Esophagus muscularis mucosa (tissue), 4 donors: ENCODE results near the gene ANKRD18B. TPM values are rescaled to one million over a fixed set of nuclear protein-coding genes. Genes with fewer than 3 reads are reported as not detected.
A peak's percentile ranks its signal among the peaks of the same experiment; 100 is the strongest.
"Not testable (repeated sequence)": the region's sequence is repeated elsewhere in the genome, so short reads cannot be mapped to it uniquely, and the experiment has no call there.

Experiments used
- DNase-seq: peaks from one replicate; pipeline ENCODE4 v3.0.0-alpha.2; 2017; ENCODE audit errors: extremely low spot score
- H3K27ac ChIP-seq, 4 donors: fragments of 200-600 bp; sonication (generic); replicated peaks in 1 of 4; 1 replicate in 3 of 4; 2 replicates in 1 of 4; pipeline ENCODE4 v1.5.1; 2016 to 2019; ENCODE audit warnings: mild to moderate bottlenecking in 1 of 4
- H3K27me3 ChIP-seq, 4 donors: fragments of 200-600 bp; sonication (generic); one replicate each; pipeline versions ENCODE4 v1.5.1 to v1.6.0; 2016 to 2019
- H3K36me3 ChIP-seq, 4 donors: fragments of 200-600 bp; sonication (generic); one replicate each; pipeline ENCODE4 v1.5.1; 2016 to 2019
- H3K4me1 ChIP-seq, 4 donors: fragments of 200-600 bp; sonication (generic); one replicate each; pipeline ENCODE4 v1.5.1; 2016 to 2019
- H3K4me3 ChIP-seq, 4 donors: fragments of 200-600 bp; sonication (generic); 1 replicate in 2 of 4; 2 replicates in 2 of 4; pipeline ENCODE4 v1.5.1; 2016 to 2019; ENCODE audit warnings: mild to moderate bottlenecking in 4 of 4, moderate library complexity in 1 of 4
- H3K9me3 ChIP-seq, 4 donors: fragments of 200-600 bp; sonication (generic); 1 replicate in 3 of 4; 2 replicates in 1 of 4; pipeline ENCODE4 v1.5.1; 2016 to 2019
- EP300 ChIP-seq: sonication (generic); formaldehyde crosslinking; IDR thresholded peaks from one replicate; pipeline ENCODE4 v1.6.1; 2017; ENCODE audit warnings: antibody characterized with exemption
- POLR2A ChIP-seq: fragments of 450-650 bp; IDR thresholded peaks from one replicate; pipeline ENCODE4 v1.6.1; 2017; ENCODE audit warnings: antibody characterized with exemption, moderate library complexity, mild to moderate bottlenecking, low read depth
- POLR2AphosphoS5 ChIP-seq, 2 donors: sonication (generic); formaldehyde crosslinking; IDR thresholded peaks; one replicate each; pipeline ENCODE4 v1.6.1; 2017; ENCODE audit warnings: antibody characterized with exemption in 2 of 2
- WGBS: methylation state at CpG from one replicate; pipeline ENCODE4 v1.1.5; 2018; 5-methylcytosine and 5-hydroxymethylcytosine counted together
- intact Hi-C: fragments of 100-400 bp; cut with DNase I; formaldehyde crosslinking; loops from one replicate; pipeline ENCODE4 v1.15.1; 2023
- total RNA-seq, 4 donors: library from RNA; depleted of rRNA; stranded (reverse); fragments of >200 nt; gene quantifications; one replicate each; pipeline versions ENCODE4 v1.1.0 to v1.2.1, GENCODE V29; 2016
- TF ChIP-seq, protein P1 (sequence below), 3 experiments: fragments of 200-600 bp in 2 of 3; fragments of 450-650 bp in 1 of 3; sonication (generic) in 2 of 3; IDR thresholded peaks; one replicate each; pipeline ENCODE4 v1.5.1; 2017 to 2019; ENCODE audit warnings: antibody characterized with exemption in 3 of 3, mild to moderate bottlenecking in 2 of 3, moderate library complexity in 1 of 3

Gene ANKRD18B
- total RNA-seq, 4 donors from 2014 or later: not detected

DNA sequence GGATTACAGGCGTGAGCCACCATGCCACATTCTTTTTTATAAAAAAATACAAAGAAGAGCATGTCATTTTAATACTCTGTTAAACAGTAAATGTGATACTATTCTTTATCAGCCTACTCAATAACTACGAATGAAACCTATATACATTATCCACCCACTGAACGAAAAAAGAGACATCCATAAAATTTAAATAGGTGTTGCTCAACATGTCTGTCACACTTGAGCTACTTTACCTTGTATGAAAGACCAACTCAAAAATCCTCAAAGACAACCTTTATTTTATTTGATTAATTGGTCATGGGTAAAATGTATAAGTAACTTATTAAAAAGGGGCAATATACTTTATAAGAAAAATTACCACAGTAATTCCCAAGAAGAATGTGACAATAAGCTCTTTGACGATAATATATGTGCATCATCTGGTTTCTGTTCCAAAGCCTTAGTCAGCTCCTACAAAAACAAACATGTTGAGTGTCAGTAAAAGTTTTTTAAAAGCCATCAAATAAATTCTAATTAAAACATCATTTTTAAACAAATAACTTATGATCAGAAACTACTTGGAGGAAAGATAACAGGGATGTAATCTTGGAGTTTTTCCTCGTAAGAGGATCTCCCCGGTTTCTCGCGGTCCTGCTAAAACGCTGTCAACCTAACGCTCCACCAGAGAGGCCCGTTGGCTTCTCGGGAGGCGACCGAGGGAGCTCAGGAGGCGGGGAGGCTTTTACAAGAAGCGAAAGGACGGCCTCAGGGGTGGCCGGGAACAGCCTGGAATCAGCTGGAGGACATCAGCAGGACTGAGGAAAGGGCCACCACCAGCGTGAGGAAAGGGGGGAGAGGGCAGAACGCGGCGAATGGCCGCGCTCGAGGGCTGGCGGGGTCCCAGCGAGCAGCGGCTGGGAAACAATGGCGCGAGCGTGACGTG is 13.5 kb upstream of the ANKRD18B start:
- Histone ChIP-seq H3K4me3 (peak overlapping the region; percentile 61 to 71 (median 68)), H3K4me1 (peaks cover 0 to 6% (median 0%) of the 10 kb centered on the region in 4 donors), H3K27me3 (no peaks in the 10 kb centered on the region), H3K9me3 (no peaks in the 10 kb centered on the region), H3K36me3 (no peaks in the 10 kb centered on the region), H3K27ac (peak overlapping the region; percentile 79 to 88 (median 83))
- DNase-seq: peak; percentile 91
- intact Hi-C loops: no loop called here
- WGBS: 9% methylated on average over 25 of the region's 32 CpGs
- TF ChIP-seq POLR2A (no peak), POLR2AphosphoS5 (IDR thresholded peaks at IDR 0.05) (peak; percentile 61 to 72)
- TF ChIP-seq, protein P1, sequence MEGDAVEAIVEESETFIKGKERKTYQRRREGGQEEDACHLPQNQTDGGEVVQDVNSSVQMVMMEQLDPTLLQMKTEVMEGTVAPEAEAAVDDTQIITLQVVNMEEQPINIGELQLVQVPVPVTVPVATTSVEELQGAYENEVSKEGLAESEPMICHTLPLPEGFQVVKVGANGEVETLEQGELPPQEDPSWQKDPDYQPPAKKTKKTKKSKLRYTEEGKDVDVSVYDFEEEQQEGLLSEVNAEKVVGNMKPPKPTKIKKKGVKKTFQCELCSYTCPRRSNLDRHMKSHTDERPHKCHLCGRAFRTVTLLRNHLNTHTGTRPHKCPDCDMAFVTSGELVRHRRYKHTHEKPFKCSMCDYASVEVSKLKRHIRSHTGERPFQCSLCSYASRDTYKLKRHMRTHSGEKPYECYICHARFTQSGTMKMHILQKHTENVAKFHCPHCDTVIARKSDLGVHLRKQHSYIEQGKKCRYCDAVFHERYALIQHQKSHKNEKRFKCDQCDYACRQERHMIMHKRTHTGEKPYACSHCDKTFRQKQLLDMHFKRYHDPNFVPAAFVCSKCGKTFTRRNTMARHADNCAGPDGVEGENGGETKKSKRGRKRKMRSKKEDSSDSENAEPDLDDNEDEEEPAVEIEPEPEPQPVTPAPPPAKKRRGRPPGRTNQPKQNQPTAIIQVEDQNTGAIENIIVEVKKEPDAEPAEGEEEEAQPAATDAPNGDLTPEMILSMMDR (IDR thresholded peaks at IDR 0.05): no peak

DNA sequence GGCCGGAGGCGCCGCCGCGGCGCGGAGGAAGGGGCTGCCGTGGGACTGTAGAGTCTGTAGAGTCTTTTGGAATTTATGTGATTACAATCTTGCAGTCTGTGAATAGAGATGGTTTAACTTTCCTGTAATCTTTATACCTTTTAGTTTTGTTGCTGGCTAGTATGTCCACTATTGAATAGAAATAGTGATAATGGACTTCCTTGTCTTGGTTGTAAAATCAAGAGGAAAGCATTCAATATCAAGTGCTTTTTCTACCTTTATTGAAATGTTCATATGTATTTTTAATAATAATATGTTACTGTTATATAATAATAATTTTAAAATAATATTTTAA is 12.9 kb upstream of the ANKRD18B start:
- H3K9me3 ChIP-seq, H3K36me3 ChIP-seq, DNase-seq, H3K4me1 ChIP-seq, H3K27me3 ChIP-seq, intact Hi-C loops: not testable (repeated sequence)
- 2% methylated on average over 8 of the region's 8 CpGs for WGBS
- H3K4me3 ChIP-seq: peak overlapping the region; percentile 61 to 71 (median 68)
- peak overlapping the region; percentile 79 to 88 (median 83) for H3K27ac ChIP-seq

DNA sequence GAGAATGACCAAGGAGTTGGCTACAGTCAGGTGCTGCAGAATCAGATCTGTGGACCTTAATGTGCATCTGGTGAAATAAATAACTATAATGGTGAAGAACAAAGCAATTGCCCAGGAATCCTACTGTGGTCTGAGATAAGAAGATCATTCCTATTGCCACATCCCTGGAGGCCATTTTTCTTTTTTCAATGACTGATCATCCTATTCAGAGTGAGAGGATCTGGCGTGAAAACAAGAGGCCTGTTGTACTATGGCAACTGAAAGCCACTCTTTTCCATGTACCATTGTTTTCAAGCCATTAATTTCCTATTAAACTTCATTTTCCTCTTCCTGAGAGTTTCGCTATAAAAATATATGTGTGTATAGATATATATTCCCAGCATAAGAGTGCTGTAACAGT is 11.5 kb upstream of the ANKRD18B start:
- DNase-seq, intact Hi-C loops, H3K36me3 ChIP-seq, H3K27me3 ChIP-seq, H3K4me1 ChIP-seq, H3K4me3 ChIP-seq, H3K27ac ChIP-seq, H3K9me3 ChIP-seq: not testable (repeated sequence)
- WGBS: 84% methylated on average over 2 of the region's 2 CpGs

DNA sequence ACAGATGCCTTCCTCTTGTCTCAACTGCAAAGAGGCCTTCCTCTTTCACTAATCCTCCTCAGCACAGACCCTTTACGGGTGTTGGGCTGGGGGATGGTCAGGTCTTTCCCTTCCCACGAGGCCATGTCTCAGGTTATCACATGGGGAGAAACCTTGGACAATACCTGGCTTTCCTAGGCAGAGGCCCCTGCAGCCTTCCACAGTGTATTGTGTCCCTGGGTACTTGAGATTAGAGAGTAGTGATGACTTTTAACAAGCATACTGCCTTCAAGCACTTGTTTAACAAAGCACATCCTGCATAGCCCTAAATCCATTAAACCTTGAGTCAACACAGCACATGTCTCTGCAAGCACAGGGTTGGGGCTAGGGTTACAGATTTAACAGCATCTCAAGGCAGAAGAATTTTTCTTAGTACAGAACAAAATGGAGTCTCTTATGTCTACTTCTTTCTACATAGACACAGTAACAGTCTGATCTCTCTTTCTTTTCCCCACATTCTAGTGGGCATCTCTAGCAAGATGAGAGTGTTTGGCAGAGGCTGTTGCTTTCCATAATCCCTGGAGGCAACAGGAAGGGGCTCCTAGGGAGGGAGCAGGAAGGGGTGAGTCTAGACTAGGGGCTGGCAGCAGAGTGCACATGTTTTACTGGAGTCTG is 8.6 kb upstream of the ANKRD18B start:
- H3K36me3 ChIP-seq, DNase-seq, H3K27me3 ChIP-seq, H3K4me3 ChIP-seq, H3K9me3 ChIP-seq, H3K4me1 ChIP-seq, H3K27ac ChIP-seq, intact Hi-C loops: not testable (repeated sequence)
- 61% methylated on average over 2 of the region's 2 CpGs for WGBS

DNA sequence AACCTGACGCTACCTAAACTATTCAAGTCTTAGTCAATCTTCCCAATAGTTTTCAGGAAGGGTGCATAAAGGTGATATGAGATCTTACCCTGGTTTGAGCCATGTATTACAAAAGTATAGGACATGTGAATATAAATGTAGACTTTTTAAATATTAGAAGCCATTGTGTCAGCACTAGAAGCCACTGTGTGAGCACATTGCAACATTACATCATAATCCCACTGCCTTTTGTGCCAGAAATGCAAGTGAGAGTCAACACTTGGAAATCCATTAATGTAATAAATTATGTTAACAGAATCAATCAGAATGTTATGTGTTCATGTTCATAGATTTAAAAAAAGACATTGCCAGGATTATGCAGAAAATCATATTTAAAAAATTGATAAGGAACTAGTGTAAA is 7.7 kb upstream of the ANKRD18B start:
- 90% methylated on average over 1 of the region's 1 CpG for WGBS
- H3K36me3 ChIP-seq, H3K4me1 ChIP-seq, DNase-seq, intact Hi-C loops, H3K4me3 ChIP-seq, H3K27ac ChIP-seq, H3K27me3 ChIP-seq, H3K9me3 ChIP-seq: not testable (repeated sequence)

DNA sequence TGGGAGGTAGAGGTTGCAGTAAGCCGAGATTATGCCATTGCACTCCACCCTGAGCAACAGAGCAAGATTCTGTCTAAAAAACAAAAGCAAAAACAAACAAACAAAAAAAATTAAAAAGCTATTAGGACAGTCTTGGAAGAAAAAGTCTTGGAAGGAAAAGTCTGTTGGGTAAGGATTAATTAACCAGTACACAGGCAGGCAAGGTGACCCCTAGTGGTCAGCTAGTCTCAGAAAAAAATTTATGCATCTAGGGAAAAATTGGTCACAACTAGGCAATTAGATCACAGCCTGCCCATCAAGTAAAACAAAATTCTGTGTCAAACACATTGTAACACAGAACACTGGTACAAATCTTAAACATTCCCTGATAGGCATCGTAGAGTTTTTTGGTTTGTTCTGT is 6.7 kb upstream of the ANKRD18B start:
- Histone ChIP-seq H3K27ac (no peak overlapping the region), H3K4me3 (no peak overlapping the region), H3K4me1 (no peaks in the 10 kb centered on the region), H3K36me3 (no peaks in the 10 kb centered on the region), H3K27me3 (peaks cover 0 to 8% (median 0%) of the 10 kb centered on the region in 4 donors), H3K9me3 (no peaks in the 10 kb centered on the region)
- intact Hi-C loops: no loop called here
- no peak for DNase-seq
- 84% methylated on average over 2 of the region's 2 CpGs for WGBS
- TF ChIP-seq POLR2A (no peak), EP300 (no peak), POLR2AphosphoS5 (IDR thresholded peaks at IDR 0.05) (no peak)
- TF ChIP-seq, protein P1 (IDR thresholded peaks at IDR 0.05): peak; percentile 29 to 66 (median 59)

DNA sequence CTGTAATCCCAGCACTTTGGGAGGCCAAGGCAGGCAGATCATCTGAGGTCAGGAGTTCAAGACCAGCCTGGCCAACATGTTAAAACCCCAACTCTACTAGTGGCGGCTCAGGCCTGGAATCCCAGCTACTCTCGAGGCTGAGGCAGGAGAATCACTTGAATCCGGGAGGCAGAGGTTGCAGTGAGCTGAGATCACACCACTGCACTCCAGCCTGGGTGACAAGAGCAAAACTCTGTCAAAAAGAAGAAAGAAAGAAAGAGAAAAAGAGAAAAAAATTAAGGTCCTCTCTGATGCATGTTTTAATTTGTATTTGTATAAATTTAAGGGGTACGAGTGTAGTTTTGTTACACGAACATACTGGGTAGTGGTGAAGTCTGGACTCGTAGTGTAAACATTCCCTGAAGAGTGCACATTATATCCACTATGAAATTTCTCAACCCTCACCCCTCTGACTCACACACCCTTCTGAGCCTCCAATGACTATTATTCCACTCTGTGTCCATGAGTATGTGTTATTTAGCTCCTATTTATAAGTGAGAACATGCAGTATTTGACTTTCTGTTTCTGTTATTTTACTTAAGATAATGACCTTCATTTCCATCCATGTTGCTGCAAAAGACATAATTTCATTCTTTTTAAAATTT is 6.0 kb upstream of the ANKRD18B start:
- H3K27me3 ChIP-seq, H3K4me1 ChIP-seq, H3K27ac ChIP-seq, H3K9me3 ChIP-seq, H3K4me3 ChIP-seq, intact Hi-C loops, H3K36me3 ChIP-seq, DNase-seq: not testable (repeated sequence)
- 56% methylated on average over 6 of the region's 6 CpGs for WGBS

DNA sequence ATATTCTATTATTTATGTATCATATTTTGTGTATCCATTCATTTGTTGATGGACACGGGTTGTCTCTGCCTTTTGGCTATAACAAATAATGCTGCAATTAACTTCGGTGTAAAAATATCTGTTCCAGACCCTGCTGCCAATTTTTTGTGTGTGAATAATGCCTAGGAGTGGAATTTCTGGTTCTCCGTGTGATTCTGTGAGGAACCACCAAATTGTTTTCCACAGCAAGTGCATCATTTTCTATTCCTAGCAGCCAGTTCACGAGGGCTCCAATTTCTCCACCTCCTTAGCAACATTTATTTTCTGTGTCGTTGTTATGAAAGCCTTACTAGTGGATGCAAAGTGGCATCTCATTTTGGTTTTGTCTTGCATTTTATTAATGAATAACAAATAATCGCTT is 2.2 kb upstream of the ANKRD18B start:
- H3K4me3 ChIP-seq, H3K36me3 ChIP-seq, DNase-seq, intact Hi-C loops, H3K9me3 ChIP-seq, H3K27ac ChIP-seq: not testable (repeated sequence)
- 70% methylated on average over 6 of the region's 6 CpGs for WGBS
- Histone ChIP-seq H3K27me3 (peaks cover 4 to 41% (median 14%) of the 10 kb centered on the region in 4 donors), H3K4me1 (peaks cover 11 to 17% (median 16%) of the 10 kb centered on the region in 4 donors)
